CD4-positive, CD25-positive, alpha-beta regulatory T cell (primary cell): ENCODE data around the gene CLCN2. TPM values are rescaled to one million over a fixed set of nuclear protein-coding genes. Genes with fewer than 3 reads are reported as not detected.

Experiments
- ATAC-seq, 2 donors: fragments of 150-1000 bp; cut with Tn5 transposase; one replicate each; pipeline ENCODE4 v1.10.0; 2021; ENCODE audit warnings: low read depth in 2 of 2, moderate number of reproducible peaks in 2 of 2, moderate library complexity in 1 of 2
- DNase-seq, 3 donors: peaks; one replicate each; pipeline versions ENCODE4 v3.0.0 to v3.0.0-alpha.2; 2012 to 2022; ENCODE audit warnings: mixed read lengths in 1 of 3
- H3K27ac ChIP-seq: one replicate; pipeline ENCODE4 v1.7.0; 2013; ENCODE audit warnings: mild to moderate bottlenecking, low read length; ENCODE audit not compliant: insufficient read depth, poor library complexity, severe bottlenecking
- H3K27me3 ChIP-seq: one replicate; pipeline ENCODE4 v1.7.0; 2013; ENCODE audit warnings: low read length; ENCODE audit not compliant: control insufficient read depth, insufficient read depth
- H3K36me3 ChIP-seq: one replicate; pipeline ENCODE4 v1.7.0; 2013; ENCODE audit warnings: mild to moderate bottlenecking, low read length, moderate library complexity; ENCODE audit not compliant: control insufficient read depth, insufficient read depth
- H3K4me1 ChIP-seq: 2 replicates; pipeline ENCODE4 v1.7.0; 2013; ENCODE audit warnings: mild to moderate bottlenecking, low read length; ENCODE audit not compliant: insufficient read depth, control insufficient read depth, poor library complexity, severe bottlenecking
- H3K4me3 ChIP-seq: one replicate; pipeline ENCODE4 v1.7.0; 2013; ENCODE audit warnings: low read depth, mild to moderate bottlenecking, low read length, moderate library complexity
- H3K9me3 ChIP-seq, 2 experiments: 1 replicate in 1 of 2; 2 replicates in 1 of 2; pipeline ENCODE4 v1.7.0; 2013; ENCODE audit warnings: low read length in 2 of 2, mild to moderate bottlenecking in 1 of 2, moderate library complexity in 1 of 2; ENCODE audit not compliant: control insufficient read depth in 2 of 2
- H3K27ac Mint-ChIP-seq, 3 donors: one replicate each; pipeline ENCODE4 v1.8.0; 2020 to 2022; ENCODE audit warnings: mild to moderate bottlenecking in 3 of 3, mixed read lengths in 3 of 3, moderate library complexity in 2 of 3
- H3K27me3 Mint-ChIP-seq: one replicate; pipeline ENCODE4 v1.8.0; 2022; ENCODE audit warnings: mild to moderate bottlenecking, mixed read lengths
- H3K36me3 Mint-ChIP-seq: one replicate; pipeline ENCODE4 v1.8.0; 2020; ENCODE audit warnings: mixed read lengths
- H3K4me1 Mint-ChIP-seq, 4 donors: one replicate each; pipeline ENCODE4 v1.8.0; 2020 to 2022; ENCODE audit warnings: mixed read lengths in 4 of 4, mild to moderate bottlenecking in 1 of 4
- H3K4me3 Mint-ChIP-seq, 4 donors: one replicate each; pipeline ENCODE4 v1.8.0; 2020 to 2022; ENCODE audit warnings: mild to moderate bottlenecking in 4 of 4, mixed read lengths in 4 of 4, moderate library complexity in 3 of 4
- H3K9me3 Mint-ChIP-seq, 7 donors: one replicate each; pipeline ENCODE4 v1.8.0; 2020 to 2022; ENCODE audit warnings: mixed read lengths in 7 of 7, mild to moderate bottlenecking in 3 of 7, moderate library complexity in 2 of 7
- polyA plus RNA-seq, 4 donors: library from polyadenylated mRNA; unstranded; fragments of 300-500 nt; fragmentation: Illumina TruSeq; gene quantifications; one replicate each; pipeline ENCODE4 v1.2.3, GENCODE V29; 2021
- total RNA-seq: library from RNA; stranded (reverse); gene quantifications from one replicate; pipeline ENCODE4 v1.2.3, GENCODE V29; 2022

The CLCN2 gene
- total and polyA plus RNA-seq, 5 donors from 2014 or later, result 0.30 to 4.7 (median 0.57) TPM; not detected in 1

DNA sequence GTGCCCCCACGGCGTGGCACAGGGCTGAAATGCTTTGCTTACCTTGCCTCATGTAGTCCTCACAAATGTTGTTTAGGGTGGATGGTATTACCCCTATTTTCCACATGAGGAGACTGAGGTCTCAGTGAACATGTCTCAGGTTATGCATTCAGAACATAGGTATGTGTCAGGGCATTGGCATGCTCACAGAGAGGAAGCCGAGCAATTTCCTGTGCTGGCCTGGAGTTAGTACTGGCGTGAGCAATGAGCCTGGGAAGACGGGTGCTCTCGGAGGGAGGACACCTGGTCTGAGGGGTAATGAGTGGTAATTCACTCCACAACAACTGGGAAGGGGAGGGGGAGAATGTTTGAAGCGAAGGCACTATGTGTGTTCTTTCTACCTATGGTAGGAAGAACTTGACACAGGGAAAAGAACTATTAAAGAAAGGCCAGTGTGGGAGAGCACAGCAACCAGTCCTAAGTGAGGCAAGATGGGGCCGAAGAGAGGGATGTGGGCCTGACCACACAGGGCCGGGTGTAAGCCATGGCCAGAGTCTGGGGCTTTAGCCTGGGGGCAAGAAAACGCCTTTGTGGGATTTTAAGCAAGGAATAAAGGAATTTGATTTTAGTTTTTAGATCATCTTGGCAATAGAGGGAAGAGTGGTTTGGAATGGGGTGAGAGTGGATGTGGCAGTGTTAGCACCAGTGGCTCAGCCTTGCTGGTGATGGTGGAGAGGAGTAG lies 28.9 kb downstream of the CLCN2 start:
- no peaks in the 10 kb centered on the region for H3K9me3 ChIP-seq
- H3K27ac ChIP-seq, result no peak overlapping the region
- peak overlapping the region; percentile 5 to 97 (median 78) for H3K27ac Mint-ChIP-seq
- H3K36me3 Mint-ChIP-seq, result peaks cover 44% of the 10 kb centered on the region
- no peaks in the 10 kb centered on the region for H3K9me3 Mint-ChIP-seq
- peak overlapping the region in 1 of 4 donors; percentile 1 for H3K4me3 Mint-ChIP-seq
- no peak for ATAC-seq
- H3K4me1 ChIP-seq, result peaks cover 19% of the 10 kb centered on the region
- DNase-seq, result no peak
- H3K36me3 ChIP-seq, result peaks cover 63% of the 10 kb centered on the region
- no peak overlapping the region for H3K4me3 ChIP-seq
- H3K27me3 Mint-ChIP-seq, result no peaks in the 10 kb centered on the region
- peaks cover 0 to 36% (median 27%) of the 10 kb centered on the region in 4 donors for H3K4me1 Mint-ChIP-seq
- H3K27me3 ChIP-seq, result no peaks in the 10 kb centered on the region

DNA sequence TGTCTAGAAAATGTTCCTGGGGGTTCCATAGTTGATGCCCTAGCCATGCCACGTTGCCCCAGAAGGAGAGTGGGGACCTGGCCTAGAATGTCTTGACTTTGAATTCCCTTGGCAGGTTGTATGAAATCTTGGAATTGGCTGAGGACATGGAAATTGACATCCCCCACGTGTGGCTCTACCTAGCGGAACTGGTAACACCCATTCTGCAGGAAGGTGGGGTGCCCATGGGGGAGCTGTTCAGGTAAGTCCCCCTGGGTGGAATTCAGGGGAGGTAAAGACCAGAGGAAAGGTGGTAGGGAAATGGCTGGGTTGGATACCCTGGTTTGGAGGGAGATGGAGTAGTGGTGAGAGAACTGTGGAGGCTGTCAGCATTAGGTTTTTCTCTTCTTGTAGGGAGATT lies 32.9 kb downstream of the CLCN2 start:
- Histone ChIP-seq H3K36me3 (peaks cover 93% of the 10 kb centered on the region), H3K4me3 (no peak overlapping the region), H3K4me1 (no peaks in the 10 kb centered on the region), H3K9me3 (no peaks in the 10 kb centered on the region), H3K27me3 (no peaks in the 10 kb centered on the region), H3K27ac (no peak overlapping the region)
- DNase-seq (no peak), ATAC-seq (no peak)
- Mint-ChIP-seq H3K9me3 (no peaks in the 10 kb centered on the region), H3K4me1 (peaks cover 0 to 12% (median 7%) of the 10 kb centered on the region in 4 donors), H3K27me3 (no peaks in the 10 kb centered on the region), H3K4me3 (no peak overlapping the region), H3K27ac (no peak overlapping the region), H3K36me3 (peaks cover 68% of the 10 kb centered on the region)

DNA sequence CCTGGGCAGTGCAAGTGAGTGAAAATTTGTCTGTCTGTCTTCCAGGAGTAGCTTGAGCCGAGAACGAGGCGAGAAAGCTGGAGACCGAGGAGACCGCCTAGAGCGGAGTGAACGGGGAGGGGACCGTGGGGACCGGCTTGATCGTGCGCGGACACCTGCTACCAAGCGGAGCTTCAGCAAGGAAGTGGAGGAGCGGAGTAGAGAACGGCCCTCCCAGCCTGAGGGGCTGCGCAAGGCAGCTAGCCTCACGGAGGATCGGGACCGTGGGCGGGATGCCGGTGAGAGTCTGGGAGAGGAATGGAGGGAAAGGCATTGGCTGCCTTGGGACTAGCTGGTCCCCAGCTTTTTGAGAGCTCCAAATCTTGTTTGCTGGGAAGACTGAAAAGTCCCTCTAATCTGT lies 34.2 kb downstream of the CLCN2 start:
- H3K27ac Mint-ChIP-seq, result no peak overlapping the region
- no peaks in the 10 kb centered on the region for H3K9me3 ChIP-seq
- peaks cover 66% of the 10 kb centered on the region for H3K36me3 Mint-ChIP-seq
- DNase-seq, result no peak
- H3K27ac ChIP-seq, result no peak overlapping the region
- no peak for ATAC-seq
- peaks cover 93% of the 10 kb centered on the region for H3K36me3 ChIP-seq
- H3K4me3 ChIP-seq, result no peak overlapping the region
- no peaks in the 10 kb centered on the region for H3K4me1 ChIP-seq
- no peaks in the 10 kb centered on the region for H3K27me3 ChIP-seq
- no peaks in the 10 kb centered on the region for H3K9me3 Mint-ChIP-seq
- H3K4me1 Mint-ChIP-seq, result peaks cover 0 to 5% (median 0%) of the 10 kb centered on the region in 4 donors
- H3K4me3 Mint-ChIP-seq, result no peak overlapping the region
- H3K27me3 Mint-ChIP-seq, result no peaks in the 10 kb centered on the region

DNA sequence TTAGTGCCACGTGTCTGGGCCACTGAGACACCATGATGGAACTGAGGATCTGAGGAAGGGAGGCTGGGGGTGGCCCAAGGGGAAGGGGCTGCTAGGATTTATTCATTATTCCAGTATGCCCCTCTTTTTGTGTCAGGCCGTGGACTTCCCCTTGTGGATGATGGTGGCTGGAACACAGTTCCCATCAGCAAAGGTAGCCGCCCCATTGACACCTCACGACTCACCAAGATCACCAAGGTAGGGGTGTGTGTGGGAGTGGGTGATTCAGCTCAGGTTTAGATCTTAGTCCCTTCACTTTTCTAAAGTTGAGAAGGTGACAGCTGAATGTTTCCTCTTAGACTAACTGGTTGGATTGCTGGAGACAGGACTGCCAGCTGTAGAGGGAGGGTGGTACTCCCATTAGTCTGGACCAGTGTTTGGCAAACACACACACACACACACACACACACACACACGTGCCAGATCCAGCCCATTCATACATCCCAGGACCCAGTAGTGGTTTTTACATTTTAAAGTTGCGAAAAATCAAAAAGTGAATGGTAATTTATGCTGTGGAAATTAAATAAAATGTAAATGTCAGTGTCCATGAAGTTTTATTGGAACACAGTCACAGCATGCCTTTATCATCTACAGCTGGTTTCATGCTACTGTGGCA lies 35.6 kb downstream of the CLCN2 start:
- H3K27ac Mint-ChIP-seq, result peak overlapping the region in 1 of 3 donors; percentile 52
- H3K9me3 Mint-ChIP-seq, result no peaks in the 10 kb centered on the region
- peaks cover 71% of the 10 kb centered on the region for H3K36me3 Mint-ChIP-seq
- Histone ChIP-seq H3K27ac (no peak overlapping the region), H3K4me1 (no peaks in the 10 kb centered on the region), H3K36me3 (peaks cover 94% of the 10 kb centered on the region), H3K9me3 (no peaks in the 10 kb centered on the region), H3K27me3 (no peaks in the 10 kb centered on the region), H3K4me3 (no peak overlapping the region)
- peaks cover 0 to 5% (median under 1%) of the 10 kb centered on the region in 4 donors for H3K4me1 Mint-ChIP-seq
- no peak for DNase-seq
- ATAC-seq, result no peak
- H3K27me3 Mint-ChIP-seq, result no peaks in the 10 kb centered on the region
- H3K4me3 Mint-ChIP-seq, result no peak overlapping the region

DNA sequence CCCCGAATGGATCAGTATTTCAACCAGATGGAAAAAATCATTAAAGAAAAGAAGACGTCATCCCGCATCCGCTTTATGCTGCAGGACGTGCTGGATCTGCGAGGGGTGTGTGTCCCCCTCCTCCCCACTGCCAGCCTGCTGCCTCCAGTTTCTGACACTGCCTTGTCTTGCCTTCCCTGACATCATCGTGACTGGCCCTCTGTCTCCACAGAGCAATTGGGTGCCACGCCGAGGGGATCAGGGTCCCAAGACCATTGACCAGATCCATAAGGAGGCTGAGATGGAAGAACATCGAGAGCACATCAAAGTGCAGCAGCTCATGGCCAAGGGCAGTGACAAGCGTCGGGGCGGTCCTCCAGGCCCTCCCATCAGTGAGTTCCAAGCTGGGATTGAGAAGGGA lies 36.1 kb downstream of the CLCN2 start:
- H3K27ac Mint-ChIP-seq, result peak overlapping the region in 2 of 3 donors; percentile 46 to 52
- Histone ChIP-seq H3K9me3 (no peaks in the 10 kb centered on the region), H3K4me1 (no peaks in the 10 kb centered on the region), H3K36me3 (peaks cover 95% of the 10 kb centered on the region), H3K27ac (no peak overlapping the region), H3K4me3 (no peak overlapping the region), H3K27me3 (no peaks in the 10 kb centered on the region)
- no peak for ATAC-seq
- H3K36me3 Mint-ChIP-seq, result peaks cover 74% of the 10 kb centered on the region
- H3K4me3 Mint-ChIP-seq, result no peak overlapping the region
- no peaks in the 10 kb centered on the region for H3K9me3 Mint-ChIP-seq
- H3K4me1 Mint-ChIP-seq, result peaks cover 0 to 6% (median 2%) of the 10 kb centered on the region in 4 donors
- DNase-seq, result no peak
- H3K27me3 Mint-ChIP-seq, result no peaks in the 10 kb centered on the region

DNA sequence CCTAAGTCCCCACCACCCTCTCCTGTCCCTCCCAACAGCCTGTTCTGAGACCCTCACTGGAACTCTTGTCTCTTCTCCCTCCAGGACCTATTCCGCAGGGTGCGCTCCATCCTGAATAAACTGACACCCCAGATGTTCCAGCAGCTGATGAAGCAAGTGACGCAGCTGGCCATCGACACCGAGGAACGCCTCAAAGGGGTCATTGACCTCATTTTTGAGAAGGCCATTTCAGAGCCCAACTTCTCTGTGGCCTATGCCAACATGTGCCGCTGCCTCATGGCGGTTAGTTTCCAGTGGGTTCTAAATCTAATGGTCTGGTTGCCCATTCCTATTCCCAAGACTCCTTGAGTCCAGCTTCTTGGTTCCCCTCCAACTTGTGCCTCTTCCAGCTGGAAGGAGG lies 37.7 kb downstream of the CLCN2 start:
- Histone ChIP-seq H3K4me3 (no peak overlapping the region), H3K27ac (no peak overlapping the region), H3K36me3 (peaks cover 92% of the 10 kb centered on the region), H3K9me3 (no peaks in the 10 kb centered on the region), H3K27me3 (no peaks in the 10 kb centered on the region), H3K4me1 (no peaks in the 10 kb centered on the region)
- Mint-ChIP-seq H3K27me3 (no peaks in the 10 kb centered on the region), H3K4me1 (peaks cover 0 to 11% (median 5%) of the 10 kb centered on the region in 4 donors), H3K4me3 (peak overlapping the region in 1 of 4 donors; percentile 57), H3K36me3 (peaks cover 62% of the 10 kb centered on the region), H3K9me3 (no peaks in the 10 kb centered on the region), H3K27ac (no peak overlapping the region)
- DNase-seq, result no peak
- ATAC-seq, result no peak

DNA sequence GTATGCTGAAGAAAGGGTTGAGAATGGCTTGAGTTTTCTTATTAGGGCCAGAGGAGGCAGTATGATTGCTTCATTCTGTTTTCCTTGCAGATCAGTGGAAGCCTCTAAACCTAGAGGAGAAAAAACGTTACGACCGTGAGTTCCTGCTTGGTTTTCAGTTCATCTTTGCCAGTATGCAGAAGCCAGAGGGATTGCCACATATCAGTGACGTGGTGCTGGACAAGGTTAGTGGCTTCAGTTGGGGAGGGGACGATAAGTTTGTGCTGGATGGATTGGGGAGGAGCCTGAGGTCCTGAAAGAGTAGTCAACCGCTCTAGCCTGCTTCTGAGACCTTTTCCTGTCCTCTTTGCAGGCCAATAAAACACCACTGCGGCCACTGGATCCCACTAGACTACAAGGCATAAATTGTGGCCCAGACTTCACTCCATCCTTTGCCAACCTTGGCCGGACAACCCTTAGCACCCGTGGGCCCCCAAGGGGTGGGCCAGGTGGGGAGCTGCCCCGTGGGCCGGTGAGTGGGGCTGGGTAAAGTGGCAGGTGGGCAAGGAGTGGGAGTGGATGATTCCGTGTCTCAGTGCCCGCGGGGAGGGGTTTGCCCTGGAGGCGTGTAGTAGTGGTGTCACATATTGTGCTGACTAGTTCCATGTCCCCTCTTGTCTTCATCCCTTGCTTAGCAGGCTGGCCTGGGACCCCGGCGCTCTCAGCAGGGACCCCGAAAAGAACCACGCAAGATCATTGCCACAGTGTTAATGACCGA lies 38.5 kb downstream of the CLCN2 start:
- no peaks in the 10 kb centered on the region for H3K27me3 ChIP-seq
- Mint-ChIP-seq H3K36me3 (peaks cover 60% of the 10 kb centered on the region), H3K9me3 (no peaks in the 10 kb centered on the region), H3K4me1 (peaks cover 2 to 14% (median 7%) of the 10 kb centered on the region in 4 donors), H3K4me3 (no peak overlapping the region), H3K27me3 (no peaks in the 10 kb centered on the region), H3K27ac (peak overlapping the region in 1 of 3 donors; percentile 70)
- ATAC-seq (no peak), DNase-seq (no peak)
- no peaks in the 10 kb centered on the region for H3K4me1 ChIP-seq
- no peaks in the 10 kb centered on the region for H3K9me3 ChIP-seq
- H3K36me3 ChIP-seq, result peaks cover 87% of the 10 kb centered on the region
- H3K27ac ChIP-seq, result no peak overlapping the region
- H3K4me3 ChIP-seq, result no peak overlapping the region
